ENCODE data around the gene NOPCHAP1. TPM values are rescaled to one million over a fixed set of nuclear protein-coding genes. Genes with fewer than 3 reads are reported as not detected.
"Not testable (repeated sequence)": the region's sequence is repeated elsewhere in the genome, so short reads cannot be mapped to it uniquely, and the experiment has no call there.

The NOPCHAP1 gene
- total and polyA plus RNA-seq, 7 experiments from 2014 or later: 10.5 to 18.0 (median 11.7) TPM

DNA sequence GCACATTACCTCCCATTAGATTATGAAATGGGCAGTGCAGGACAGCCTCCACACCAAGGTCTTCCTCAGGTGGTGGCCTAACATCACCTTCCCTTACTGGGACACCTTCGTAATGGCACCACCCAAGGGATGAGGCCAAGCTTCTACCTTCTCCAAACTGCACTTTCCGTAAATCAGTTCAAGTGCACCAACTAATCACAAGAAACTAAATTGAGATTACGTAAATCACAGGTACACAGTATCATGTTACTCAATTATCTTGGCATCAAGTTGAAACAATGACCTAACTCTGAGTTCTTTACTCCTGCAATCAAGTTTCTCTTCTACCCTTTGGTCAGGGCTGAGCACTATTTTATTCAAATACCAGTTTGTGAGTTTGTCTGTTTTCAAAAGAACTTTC lies 41.9 kb upstream of the NOPCHAP1 start:
- CTCF ChIA-PET: no interaction called here
- Mint-ChIP-seq H3K36me3 (peaks cover 0 to 9% (median 3%) of the 10 kb centered on the region in 5 donors), H3K4me3 (no peak overlapping the region), H3K4me1 (no peaks in the 10 kb centered on the region), H3K9me3 (peaks cover 0 to 20% (median 6%) of the 10 kb centered on the region in 11 donors), H3K27ac (no peak overlapping the region), H3K27me3 (peaks cover 0 to 15% (median 0%) of the 10 kb centered on the region in 5 donors)
- POLR2A ChIA-PET: no interaction called here
- Histone ChIP-seq H3K4me1 (ENCODE audit: control insufficient read depth in 2 of 2, insufficient read depth in 2 of 2, low read length in 2 of 2) (no peaks in the 10 kb centered on the region), H3K36me3 (ENCODE audit: control insufficient read depth in 2 of 3, insufficient read depth in 3 of 3, low read length in 3 of 3) (no peaks in the 10 kb centered on the region), H3K9me3 (ENCODE audit: control insufficient read depth in 2 of 3, low read length in 3 of 3) (no peaks in the 10 kb centered on the region), H3K27ac (ENCODE audit: low read depth, low read length) (no peak overlapping the region), H3K27me3 (ENCODE audit: control insufficient read depth in 2 of 2, insufficient read depth in 2 of 2, low read length in 2 of 2) (no peaks in the 10 kb centered on the region), H3K4me3 (ENCODE audit: low read length) (no peak overlapping the region)
- no peak for DNase-seq
- intact Hi-C loops (cut with micrococcal nuclease): no loop called here
- ATAC-seq: no peak

DNA sequence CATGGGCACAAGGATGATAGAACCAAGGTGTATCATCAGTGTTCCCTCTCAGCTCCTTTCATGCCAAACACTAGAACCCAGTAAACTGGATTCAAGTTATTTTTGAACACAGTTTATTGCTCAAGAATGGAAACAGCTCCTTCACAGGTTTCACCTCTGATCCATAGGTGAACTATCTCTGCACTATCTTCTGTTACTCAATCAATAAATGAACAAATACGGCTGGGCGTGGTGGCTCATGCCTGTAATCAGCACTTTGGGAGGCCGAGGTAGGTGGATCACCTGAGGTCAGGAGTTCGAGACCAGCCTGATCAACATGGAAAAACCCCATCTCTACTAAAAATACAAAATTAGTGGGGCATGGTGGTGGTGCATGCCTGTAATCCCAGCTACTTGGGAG lies 37.4 kb upstream of the NOPCHAP1 start:
- H3K36me3 Mint-ChIP-seq; H3K9me3 ChIP-seq (ENCODE audit: control insufficient read depth in 2 of 3, low read length in 3 of 3); H3K27ac Mint-ChIP-seq; POLR2A ChIA-PET; H3K9me3 Mint-ChIP-seq; H3K4me1 ChIP-seq (ENCODE audit: control insufficient read depth in 2 of 2, insufficient read depth in 2 of 2, low read length in 2 of 2); H3K27me3 ChIP-seq (ENCODE audit: control insufficient read depth in 2 of 2, insufficient read depth in 2 of 2, low read length in 2 of 2); H3K27ac ChIP-seq (ENCODE audit: low read depth, low read length); H3K4me1 Mint-ChIP-seq; H3K4me3 Mint-ChIP-seq; intact Hi-C loops (cut with micrococcal nuclease); ATAC-seq; H3K36me3 ChIP-seq (ENCODE audit: control insufficient read depth in 2 of 3, insufficient read depth in 3 of 3, low read length in 3 of 3); H3K4me3 ChIP-seq (ENCODE audit: low read length); DNase-seq: not testable (repeated sequence)
- CTCF ChIA-PET: interaction anchor here (0.6 to 1.5 kb wide), 3 partner anchors 9 to 567 kb away, joined by 3 to 5 read pairs (median 3); partner anchors contain the start of gene SLC41A2
- H3K27me3 Mint-ChIP-seq: peaks cover 0 to 24% (median 4%) of the 10 kb centered on the region in 5 donors

DNA sequence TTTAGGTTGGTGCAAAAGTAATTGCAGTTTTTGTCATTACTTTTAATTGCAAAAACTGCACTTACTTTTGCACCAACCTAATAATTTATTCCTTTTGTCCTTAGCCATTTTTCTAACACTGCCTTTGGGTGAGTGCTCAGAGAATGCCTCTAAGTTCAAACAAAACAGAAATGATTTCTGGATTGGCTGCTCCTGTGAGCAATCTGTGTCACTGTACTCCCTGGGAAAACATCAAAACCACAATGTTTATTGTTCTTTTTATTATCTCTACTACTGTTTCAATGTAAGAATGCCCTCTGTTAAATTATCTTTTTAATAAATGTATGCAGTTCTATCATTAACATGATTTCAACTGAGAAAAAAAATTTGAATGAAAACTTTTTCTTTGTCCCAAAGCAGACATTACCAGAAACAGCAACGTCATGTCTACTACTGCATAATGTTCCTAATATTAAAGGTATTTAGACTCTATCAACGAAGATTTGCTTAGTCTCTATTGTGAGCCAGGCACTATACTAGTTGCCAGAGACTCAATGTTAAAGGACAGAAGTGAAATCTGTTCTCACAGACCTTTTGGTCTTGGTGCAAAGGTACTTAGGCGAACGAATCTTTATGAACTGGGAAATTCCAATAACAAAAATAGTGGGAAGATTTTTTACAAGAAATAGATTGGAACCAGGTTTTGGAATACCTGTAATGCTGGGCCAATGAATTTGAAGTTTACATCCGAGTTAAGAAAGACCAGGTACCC lies 34.2 kb upstream of the NOPCHAP1 start:
- H3K36me3 ChIP-seq (ENCODE audit: control insufficient read depth in 2 of 3, insufficient read depth in 3 of 3, low read length in 3 of 3): no peaks in the 10 kb centered on the region
- ATAC-seq (no peak), DNase-seq (no peak)
- H3K9me3 ChIP-seq (ENCODE audit: control insufficient read depth in 2 of 3, low read length in 3 of 3): no peaks in the 10 kb centered on the region
- Mint-ChIP-seq H3K4me1 (peaks cover 0 to 8% (median under 1%) of the 10 kb centered on the region in 7 donors), H3K27ac (no peak overlapping the region), H3K4me3 (no peak overlapping the region), H3K9me3 (peaks cover 0 to 2% (median 0%) of the 10 kb centered on the region in 11 donors), H3K27me3 (peaks cover 0 to 32% (median 0%) of the 10 kb centered on the region in 5 donors), H3K36me3 (no peaks in the 10 kb centered on the region)
- ChIA-PET CTCF (no interaction called here), POLR2A (no interaction called here)
- H3K4me1 ChIP-seq (ENCODE audit: control insufficient read depth in 2 of 2, insufficient read depth in 2 of 2, low read length in 2 of 2): no peaks in the 10 kb centered on the region
- H3K27me3 ChIP-seq (ENCODE audit: control insufficient read depth in 2 of 2, insufficient read depth in 2 of 2, low read length in 2 of 2): no peaks in the 10 kb centered on the region
- no peak overlapping the region for H3K27ac ChIP-seq (ENCODE audit: low read depth, low read length)
- H3K4me3 ChIP-seq (ENCODE audit: low read length): no peak overlapping the region
- intact Hi-C loops (cut with micrococcal nuclease): no loop called here

DNA sequence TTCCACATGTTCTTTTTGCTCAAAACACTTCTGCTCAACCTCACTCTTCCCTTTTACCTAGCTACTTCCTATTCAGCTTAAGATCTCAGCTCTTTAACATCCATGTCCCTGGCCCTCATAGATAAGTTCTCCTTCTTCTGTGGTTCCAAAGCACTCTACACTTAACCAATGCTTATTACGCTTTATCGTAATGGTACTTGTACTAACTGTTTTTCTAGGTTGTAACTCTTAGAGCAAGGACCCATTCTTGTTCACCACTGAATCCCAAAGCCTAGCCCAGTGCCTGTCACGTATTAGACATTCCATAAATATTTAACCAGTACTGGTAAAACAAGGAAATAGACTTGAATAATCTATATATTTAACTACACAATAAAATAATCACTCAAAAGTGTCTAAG lies 33.3 kb upstream of the NOPCHAP1 start:
- intact Hi-C loops (cut with micrococcal nuclease): no loop called here

DNA sequence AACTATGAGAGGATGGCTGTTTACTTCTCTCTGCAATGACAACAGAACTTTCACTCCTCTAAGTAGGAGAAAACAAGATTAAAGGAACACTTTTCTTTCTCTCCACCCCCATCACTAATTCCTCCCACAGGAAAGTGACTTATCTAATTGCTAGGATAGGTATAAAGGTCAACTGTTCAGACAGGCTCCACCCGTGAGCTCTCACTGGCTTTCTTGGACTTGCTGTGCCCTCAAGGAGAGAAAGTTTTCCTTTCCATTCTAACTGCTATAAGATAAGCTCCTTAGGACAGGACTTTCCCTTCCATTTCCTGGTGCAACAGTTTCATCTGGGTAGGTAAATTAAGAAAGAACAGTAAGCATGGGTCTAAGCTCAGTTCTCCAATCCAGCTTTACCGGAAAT lies 32.8 kb upstream of the NOPCHAP1 start:
- no peaks in the 10 kb centered on the region for H3K27me3 ChIP-seq (ENCODE audit: control insufficient read depth in 2 of 2, insufficient read depth in 2 of 2, low read length in 2 of 2)
- no peak for DNase-seq
- H3K4me3 Mint-ChIP-seq: no peak overlapping the region
- no peaks in the 10 kb centered on the region for H3K9me3 ChIP-seq (ENCODE audit: control insufficient read depth in 2 of 3, low read length in 3 of 3)
- no peaks in the 10 kb centered on the region for H3K4me1 ChIP-seq (ENCODE audit: control insufficient read depth in 2 of 2, insufficient read depth in 2 of 2, low read length in 2 of 2)
- H3K36me3 Mint-ChIP-seq: no peaks in the 10 kb centered on the region
- ATAC-seq: no peak
- no peak overlapping the region for H3K27ac ChIP-seq (ENCODE audit: low read depth, low read length)
- H3K9me3 Mint-ChIP-seq: peaks cover 0 to 2% (median 0%) of the 10 kb centered on the region in 11 donors
- H3K4me1 Mint-ChIP-seq: peaks cover 0 to 15% (median 7%) of the 10 kb centered on the region in 7 donors
- peak overlapping the region in 1 of 9 donors; percentile 3 for H3K27ac Mint-ChIP-seq
- ChIA-PET CTCF (no interaction called here), POLR2A (interaction anchor here (0.6 kb wide), 1 partner anchor 124 kb away, joined by 3 read pairs; no protein-coding TSS in a partner anchor)
- intact Hi-C loops (cut with micrococcal nuclease): no loop called here
- no peak overlapping the region for H3K4me3 ChIP-seq (ENCODE audit: low read length)
- no peaks in the 10 kb centered on the region for H3K36me3 ChIP-seq (ENCODE audit: control insufficient read depth in 2 of 3, insufficient read depth in 3 of 3, low read length in 3 of 3)
- peaks cover 0 to 38% (median 0%) of the 10 kb centered on the region in 5 donors for H3K27me3 Mint-ChIP-seq

More for the DNA sequence above, 33.3 kb upstream of the NOPCHAP1 start:
- ATAC-seq (no peak), DNase-seq (no peak)
- Histone ChIP-seq H3K4me3 (ENCODE audit: low read length) (no peak overlapping the region), H3K9me3 (ENCODE audit: control insufficient read depth in 2 of 3, low read length in 3 of 3) (no peaks in the 10 kb centered on the region), H3K27ac (ENCODE audit: low read depth, low read length) (no peak overlapping the region), H3K36me3 (ENCODE audit: control insufficient read depth in 2 of 3, insufficient read depth in 3 of 3, low read length in 3 of 3) (no peaks in the 10 kb centered on the region), H3K4me1 (ENCODE audit: control insufficient read depth in 2 of 2, insufficient read depth in 2 of 2, low read length in 2 of 2) (no peaks in the 10 kb centered on the region), H3K27me3 (ENCODE audit: control insufficient read depth in 2 of 2, insufficient read depth in 2 of 2, low read length in 2 of 2) (no peaks in the 10 kb centered on the region)
- Mint-ChIP-seq H3K4me3 (no peak overlapping the region), H3K27ac (no peak overlapping the region), H3K9me3 (peaks cover 0 to 2% (median 0%) of the 10 kb centered on the region in 11 donors), H3K36me3 (no peaks in the 10 kb centered on the region), H3K4me1 (peaks cover 0 to 15% (median 7%) of the 10 kb centered on the region in 7 donors), H3K27me3 (peaks cover 0 to 38% (median 0%) of the 10 kb centered on the region in 5 donors)
- POLR2A ChIA-PET: no interaction called here
- CTCF ChIA-PET: no interaction called here

DNA sequence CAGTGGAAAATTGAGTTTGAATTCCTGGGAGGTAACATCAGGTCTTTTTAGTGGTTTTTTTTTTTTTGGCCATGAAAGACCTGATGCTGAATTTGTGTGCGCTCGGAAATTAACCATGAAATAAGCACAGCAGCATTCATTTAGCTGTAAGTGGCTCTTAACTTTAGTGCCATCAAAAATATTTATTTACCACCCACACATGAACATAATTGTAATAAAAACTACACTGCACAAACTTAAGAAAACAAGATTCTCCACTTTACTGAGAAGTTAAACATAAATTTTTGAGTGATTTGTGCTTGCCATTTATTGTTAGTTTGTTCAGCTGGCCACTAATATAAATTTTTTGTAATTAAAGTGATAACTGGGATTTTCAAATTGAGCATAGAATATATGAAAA lies 30.4 kb upstream of the NOPCHAP1 start:
- H3K27me3 Mint-ChIP-seq: peaks cover 0 to 36% (median 0%) of the 10 kb centered on the region in 5 donors
- POLR2A ChIA-PET: no interaction called here
- intact Hi-C loops (cut with micrococcal nuclease): loop anchor here (5.0 kb wide), 10 partner anchors 78 to 738 kb away; partner anchors contain the start of genes APPL2 (in 2 of the 2) and TXNRD1 (in 2 of the 2)

More for the DNA sequence above, 30.4 kb upstream of the NOPCHAP1 start:
- Histone ChIP-seq H3K9me3 (ENCODE audit: control insufficient read depth in 2 of 3, low read length in 3 of 3) (no peaks in the 10 kb centered on the region), H3K4me3 (ENCODE audit: low read length) (no peak overlapping the region), H3K36me3 (ENCODE audit: control insufficient read depth in 2 of 3, insufficient read depth in 3 of 3, low read length in 3 of 3) (no peaks in the 10 kb centered on the region), H3K27me3 (ENCODE audit: control insufficient read depth in 2 of 2, insufficient read depth in 2 of 2, low read length in 2 of 2) (no peaks in the 10 kb centered on the region), H3K4me1 (ENCODE audit: control insufficient read depth in 2 of 2, insufficient read depth in 2 of 2, low read length in 2 of 2) (peaks cover 6 to 9% of the 10 kb centered on the region in 2 donors), H3K27ac (ENCODE audit: low read depth, low read length) (no peak overlapping the region)
- Mint-ChIP-seq H3K36me3 (no peaks in the 10 kb centered on the region), H3K27ac (no peak overlapping the region), H3K4me1 (peaks cover 8 to 29% (median 26%) of the 10 kb centered on the region in 7 donors), H3K9me3 (no peaks in the 10 kb centered on the region), H3K4me3 (no peak overlapping the region)
- DNase-seq: no peak
- ATAC-seq: no peak
- CTCF ChIA-PET: no interaction called here
